ENCODE results near the gene BTBD3.
A peak's percentile ranks its signal among the peaks of the same experiment; 100 is the strongest.

The BTBD3 gene

GRCh38 chr20:11917663-11918062 lies at the start of gene BTBD3:
TSS of gene BTBD3 (plus strand) at chr20:11917893. CDS start at chr20:11918276, 383 bp downstream.
- no peak for DNase-seq

- no peak for DNase-seq
Observed at GRCh38 chr20:11869641-11870040, 48.1 kb upstream of the BTBD3 start.

GRCh38 chr20:11870411-11870810 lies 47.3 kb upstream of the BTBD3 start:
- no peak for DNase-seq

DNA sequence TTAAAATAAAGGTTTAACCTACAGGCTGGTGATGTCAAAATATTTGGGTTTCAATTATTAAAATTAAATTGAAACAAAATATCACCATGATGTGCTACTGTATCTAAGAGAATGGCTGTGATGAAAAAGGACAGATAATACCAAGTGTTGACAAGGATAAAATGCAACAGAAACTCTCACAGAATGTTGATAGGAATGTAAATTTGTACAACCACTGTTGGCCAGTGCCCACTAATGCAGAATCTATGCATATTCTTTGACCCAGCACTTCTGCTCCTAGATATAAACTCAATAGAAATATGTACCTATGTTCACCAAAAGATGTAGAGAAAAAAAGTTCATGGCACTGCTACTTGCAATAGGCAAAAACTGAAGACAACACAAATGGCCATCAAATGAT lies 41.1 kb upstream of the BTBD3 start:
- DNase-seq = no peak

DNA sequence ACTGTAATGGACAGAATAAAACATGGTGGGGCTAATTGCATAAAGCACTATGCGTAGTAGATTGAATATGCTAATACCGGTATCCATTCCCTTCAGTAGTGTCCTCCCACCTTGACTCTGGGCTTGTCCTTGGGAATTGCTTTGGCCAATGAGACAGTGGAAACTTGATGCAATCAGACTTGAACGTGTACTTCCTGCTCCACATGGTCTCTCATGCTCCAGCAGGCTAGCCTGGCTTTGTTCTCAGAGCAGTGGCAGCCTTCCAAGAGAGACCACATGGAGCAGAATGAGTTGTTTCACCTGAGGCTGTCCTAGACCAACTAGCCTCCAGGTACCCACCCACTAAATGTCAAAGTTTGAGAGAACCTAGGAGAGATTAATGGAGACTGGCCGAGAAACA lies 37.0 kb upstream of the BTBD3 start:
- DNase-seq = no peak

GRCh38 chr20:11881449-11881848 lies 36.2 kb upstream of the BTBD3 start:
- no peak for DNase-seq

DNA sequence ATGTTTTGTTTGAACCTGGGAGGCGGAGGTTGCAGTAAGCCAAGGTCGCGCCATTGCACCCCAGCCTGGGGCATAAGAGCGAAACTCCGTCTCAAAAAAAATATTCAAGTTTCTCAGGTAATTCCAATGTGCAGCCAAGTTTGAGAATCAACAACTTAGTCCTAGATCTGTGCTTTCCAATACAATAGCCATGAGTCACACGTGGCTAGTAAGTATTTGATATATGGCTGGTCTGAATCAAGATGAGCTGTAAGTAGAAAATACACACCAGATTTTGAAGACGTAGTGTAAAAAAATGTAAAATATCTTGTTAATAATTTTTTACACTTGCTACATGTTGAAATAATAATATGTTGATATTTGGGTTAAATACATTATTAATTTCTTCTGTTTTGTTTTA lies 35.0 kb upstream of the BTBD3 start:
- DNase-seq = no peak

- no peak for DNase-seq
Observed at GRCh38 chr20:11888648-11889047, 29.0 kb upstream of the BTBD3 start.

GRCh38 chr20:11890331-11891076 lies 27.2 kb upstream of the BTBD3 start:
- peak; percentile 84 for DNase-seq

DNA sequence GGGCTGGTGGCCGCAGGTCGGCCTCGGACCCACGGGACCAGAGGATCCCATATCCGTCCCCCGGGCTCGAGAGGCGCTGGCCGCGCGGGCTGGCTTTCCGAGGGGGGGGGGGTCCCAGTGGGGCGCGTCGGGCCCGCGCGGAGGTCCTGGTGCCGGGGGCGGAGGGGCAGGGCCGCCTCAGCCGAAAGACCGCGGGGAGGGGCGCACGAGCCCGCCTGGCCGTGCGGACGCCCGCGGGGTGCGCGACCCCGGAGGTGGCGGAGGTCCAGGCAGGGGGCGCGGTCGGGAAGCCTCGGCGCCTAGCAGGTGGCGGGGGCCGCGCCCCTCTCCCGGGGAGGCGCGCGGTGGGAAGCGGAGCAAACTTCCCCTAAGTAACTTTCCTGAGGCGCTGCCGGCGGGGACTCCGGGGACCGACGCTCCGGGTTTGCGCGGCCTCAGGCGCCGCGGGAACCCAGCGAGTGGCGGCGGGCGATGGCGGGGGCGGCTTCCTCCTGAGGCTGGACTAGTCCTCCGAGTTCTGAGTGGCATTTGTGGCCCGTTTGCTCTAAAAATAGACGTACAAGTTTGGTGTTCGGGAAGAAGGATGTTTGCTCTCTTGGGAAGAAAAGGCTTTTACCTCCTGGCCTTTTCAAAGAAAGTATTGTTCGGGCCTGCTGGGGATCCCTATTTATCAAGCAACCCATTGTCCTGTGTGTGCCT lies 26.5 kb upstream of the BTBD3 start:
- no peak for DNase-seq

DNA sequence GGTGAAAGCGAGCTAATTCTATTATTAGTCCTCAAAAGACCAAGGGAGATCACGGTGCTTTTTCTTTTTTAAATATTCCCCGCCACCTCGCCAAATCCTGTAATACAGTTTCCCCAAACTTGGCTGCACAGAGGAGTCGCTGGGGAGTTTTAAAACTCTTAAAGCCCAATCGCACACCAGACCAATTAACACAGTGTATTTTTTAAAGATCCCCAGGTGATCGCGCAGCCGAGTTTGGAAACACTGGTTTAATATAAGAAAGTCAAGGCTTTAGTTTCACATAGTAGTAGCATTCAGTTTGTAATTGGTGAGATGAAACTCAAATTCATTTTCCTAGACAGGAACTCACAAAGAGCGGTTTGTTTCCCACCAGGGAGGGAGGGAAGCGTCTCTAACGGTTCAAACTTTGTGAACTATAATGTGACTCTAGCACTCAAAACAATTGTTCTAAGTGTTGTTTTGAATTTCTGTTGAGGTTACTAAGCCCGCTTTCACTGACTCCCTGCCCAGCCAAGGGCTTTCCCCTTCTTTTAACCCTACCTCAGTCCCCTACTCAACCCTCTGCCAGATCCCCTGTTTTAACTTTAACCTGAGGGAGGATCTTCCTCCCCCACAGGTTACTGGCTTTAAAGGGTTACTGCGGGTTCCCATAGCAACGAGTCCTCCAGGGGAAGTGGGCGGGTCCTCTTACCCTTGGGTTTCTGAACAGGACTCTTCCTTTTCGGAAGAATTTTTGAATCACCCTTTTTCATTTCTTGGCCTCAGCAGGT lies 25.7 kb upstream of the BTBD3 start:
- DNase-seq = peak; percentile 36

DNA sequence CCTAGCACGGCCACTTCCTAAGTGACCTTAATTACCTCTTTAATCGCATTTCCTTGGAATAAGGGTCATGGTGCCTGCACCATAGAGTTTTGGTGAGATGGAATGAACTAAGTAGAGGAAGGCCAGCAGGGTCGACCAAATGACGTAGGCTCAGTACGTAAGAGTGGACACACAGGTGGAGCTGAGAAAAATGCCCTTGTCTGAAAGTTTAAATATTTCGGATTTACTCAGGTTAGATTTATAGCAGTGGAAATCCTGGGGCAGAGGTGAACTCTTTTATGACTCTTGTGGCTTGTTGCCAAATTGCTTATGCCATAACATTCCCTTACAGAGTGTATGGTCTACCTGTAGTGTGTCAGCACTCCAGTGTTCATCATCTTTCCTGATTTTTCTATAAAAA lies 23.6 kb upstream of the BTBD3 start:
- DNase-seq = no peak

DNA sequence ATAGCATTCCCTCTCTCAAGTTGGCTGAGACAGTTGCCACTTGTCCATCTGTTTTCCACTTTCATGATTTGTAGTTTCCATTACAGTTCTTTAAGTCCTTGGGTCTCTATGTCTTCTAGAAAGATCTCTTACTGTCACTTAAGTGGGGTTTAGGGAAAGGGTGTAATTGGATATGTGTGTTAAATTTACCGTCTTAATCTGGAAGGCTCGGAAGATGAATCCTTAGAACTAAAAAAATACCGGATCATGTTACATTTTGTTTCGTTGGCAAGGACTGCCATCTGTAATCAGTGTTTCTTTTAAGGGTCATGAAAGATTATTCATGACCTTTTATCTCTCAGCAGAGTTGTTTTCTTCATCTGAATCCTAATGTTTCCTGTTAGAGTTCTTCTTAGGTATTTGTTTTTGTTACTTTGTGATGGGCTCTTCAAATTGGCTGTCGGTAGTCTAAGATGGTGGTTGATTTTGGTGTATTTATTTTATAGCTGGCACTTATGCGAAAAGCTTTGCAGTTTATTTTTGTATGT lies 21.8 kb upstream of the BTBD3 start:
- DNase-seq = no peak

GRCh38 chr20:11901127-11901526 lies 16.6 kb upstream of the BTBD3 start:
- peak; percentile 18 for DNase-seq

DNA sequence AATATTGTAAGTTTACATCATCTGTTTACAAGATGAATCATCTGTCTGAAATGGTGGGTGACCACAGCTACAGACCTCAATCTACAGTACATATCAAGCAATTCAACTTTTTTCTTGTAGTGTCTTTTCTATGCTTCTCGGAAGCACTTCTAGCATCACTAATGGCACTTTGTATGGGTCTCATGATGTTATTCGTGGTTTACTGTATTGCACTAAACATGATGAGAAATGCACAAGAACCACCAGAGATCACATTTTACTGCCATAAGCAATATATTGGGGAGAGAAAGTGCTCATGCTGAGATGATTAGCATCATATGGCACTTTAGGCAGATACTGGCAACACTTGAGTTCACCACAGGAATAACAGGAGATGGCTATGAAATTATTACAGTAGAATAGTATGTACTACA lies 15.4 kb upstream of the BTBD3 start:
- DNase-seq = no peak

GRCh38 chr20:11905460-11906179 lies 12.1 kb upstream of the BTBD3 start:
- no peak for DNase-seq

DNA sequence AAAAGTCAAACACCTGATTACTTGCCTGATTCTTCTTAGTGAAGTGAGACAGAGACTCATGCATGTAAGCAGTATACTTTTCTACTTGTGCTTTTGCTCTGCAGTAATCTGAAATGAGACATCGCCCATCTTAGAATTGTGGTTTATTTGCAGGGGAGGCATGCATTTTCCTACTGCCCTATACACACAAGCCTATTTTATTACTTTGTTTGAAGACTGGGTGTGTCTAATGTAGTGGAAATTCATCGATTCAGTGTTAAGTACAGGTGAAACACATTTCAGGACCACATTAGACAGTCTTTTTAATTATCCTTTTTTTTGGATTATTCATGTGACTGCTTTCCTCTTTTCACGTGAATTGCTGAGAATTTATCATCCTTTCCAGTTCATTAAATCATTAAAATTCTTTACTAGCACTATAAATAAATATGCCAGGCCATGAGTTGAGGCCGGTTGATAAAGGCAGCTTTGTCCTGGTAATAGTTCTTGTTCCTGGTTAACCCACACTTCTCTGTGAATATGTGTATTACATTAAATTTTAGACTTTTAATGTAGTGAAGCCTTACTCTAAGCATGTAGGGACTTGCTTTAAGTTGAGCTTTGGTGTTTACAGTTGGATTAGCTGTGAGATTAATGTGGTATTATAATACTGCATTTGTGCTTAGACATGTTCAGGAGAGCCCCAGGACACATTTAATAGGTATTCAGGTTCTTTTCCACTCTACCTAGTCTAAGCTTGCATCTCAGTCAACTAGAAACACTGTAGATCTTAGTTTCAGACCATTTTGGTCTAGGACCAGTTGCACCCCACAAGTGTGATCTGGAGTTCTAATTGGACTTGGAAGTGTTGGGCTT lies 10.8 kb upstream of the BTBD3 start:
- DNase-seq = no peak

DNA sequence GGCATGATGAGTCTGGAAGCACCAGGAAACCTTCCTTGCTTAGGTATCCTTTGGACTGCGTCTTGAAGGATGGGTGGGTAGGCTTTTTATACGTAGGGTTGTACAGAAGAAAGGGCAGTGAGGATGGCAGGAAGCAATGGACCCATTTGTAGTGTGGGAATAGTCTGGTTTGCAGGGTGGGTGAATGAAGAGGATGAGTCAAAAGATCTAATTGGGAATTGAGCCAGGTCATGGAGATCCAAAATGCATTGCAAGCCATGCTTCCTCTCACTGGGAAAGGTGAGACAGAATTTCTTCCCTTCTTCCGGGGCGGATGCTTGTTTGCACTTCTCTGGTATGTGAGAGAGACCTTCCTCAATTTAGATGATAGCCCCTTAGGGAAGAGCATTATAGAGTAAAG lies 10.1 kb upstream of the BTBD3 start:
- DNase-seq = no peak

DNA sequence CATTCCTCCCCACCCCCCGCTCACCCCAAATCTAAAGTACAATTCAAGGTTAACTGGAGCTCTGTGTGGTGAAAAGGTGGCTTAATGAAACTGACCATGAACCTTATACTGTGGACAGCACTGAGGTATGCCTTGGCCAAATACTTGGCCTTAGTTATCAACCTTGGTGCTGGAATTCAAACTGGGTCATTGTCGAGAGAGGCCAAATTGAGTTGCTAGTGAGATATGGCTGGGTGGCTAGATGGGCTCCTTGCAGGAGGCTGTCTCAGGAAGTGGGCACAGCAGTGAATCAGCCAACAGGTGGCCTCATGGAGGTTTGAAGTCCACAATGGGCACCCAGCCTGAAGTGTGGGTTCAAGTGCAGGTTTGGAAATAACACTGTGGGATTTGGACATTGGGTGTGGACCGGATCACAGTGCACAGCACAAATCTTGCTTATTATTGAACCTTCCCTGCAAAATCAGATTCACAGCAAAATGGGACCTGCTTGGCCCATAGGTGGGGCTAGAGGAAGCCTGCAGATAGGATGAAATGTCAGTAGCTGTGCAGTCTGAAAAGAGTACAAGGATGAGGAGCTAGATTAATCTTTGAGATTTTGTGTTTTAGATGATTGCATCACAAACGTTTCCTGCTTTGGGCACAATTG lies 5.6 kb upstream of the BTBD3 start:
- DNase-seq = no peak

DNA sequence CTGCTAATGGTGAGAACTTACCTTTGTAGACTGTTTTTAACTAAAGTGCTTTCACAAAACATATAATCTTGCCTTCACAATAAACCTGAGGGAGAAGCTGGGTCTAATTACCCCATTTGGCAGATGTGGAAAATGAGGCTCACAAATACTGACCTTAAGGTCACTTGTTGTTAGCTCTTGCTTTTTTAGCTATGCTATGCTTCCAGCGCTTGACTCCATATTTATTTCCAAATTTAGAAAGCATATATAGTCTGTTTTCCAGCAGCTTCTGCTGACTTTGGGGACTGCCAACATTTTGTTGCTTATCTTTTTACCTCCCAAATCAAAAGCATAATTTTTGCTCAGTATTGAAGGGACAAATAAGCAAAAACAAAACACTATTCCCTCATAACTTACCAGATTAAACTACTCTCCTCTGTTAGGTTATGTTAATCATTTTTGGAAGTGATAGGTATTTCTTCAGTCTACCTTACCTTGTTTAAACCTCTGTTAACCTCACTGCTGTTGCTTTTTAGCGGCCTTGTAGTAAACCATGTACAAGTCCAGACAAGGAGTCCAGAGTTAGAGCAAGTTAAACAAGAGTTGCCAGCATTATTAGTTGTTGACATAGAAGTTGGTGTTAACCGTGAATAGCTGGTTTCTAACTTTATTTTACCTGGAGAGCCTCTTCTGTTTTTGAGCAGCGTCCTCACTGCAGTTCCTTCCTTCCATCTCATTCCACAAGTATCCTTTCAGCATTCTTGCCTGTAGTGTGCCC lies 4.9 kb upstream of the BTBD3 start:
- no peak for DNase-seq
